A673 (cell line): ENCODE data around the gene ROR2. TPM values are rescaled to one million over a fixed set of nuclear protein-coding genes. Genes with fewer than 3 reads are reported as not detected.

ENCODE experiments used
- BruUV-seq: library from RNA; stranded (reverse); fragments of 400-500 nt; replicated peaks from 2 replicates; lab custom pipeline; 2021; lab: Mats Ljungman, UMichigan
- CTCF ChIA-PET: fragments of 300-600 bp; sonication (Branson Sonifier 250); formaldehyde crosslinking; loops from one replicate; lab custom pipeline; 2022; ENCODE audit warnings: antibody characterized with exemption; lab: Charles Lee
- POLR2A ChIA-PET: fragments of 300-600 bp; sonication (Branson Sonifier 250); formaldehyde crosslinking; loops from one replicate; lab custom pipeline; 2022; ENCODE audit warnings: antibody characterized with exemption; ENCODE audit not compliant: low non-redundant PET; lab: Charles Lee
- DNase-seq: peaks from one replicate; pipeline ENCODE4 v3.0.0-alpha.2; 2015; ENCODE audit warnings: low spot score
- H3K27ac ChIP-seq: fragments of 200-600 bp; sonication (generic); 2 replicates; pipeline ENCODE4 v1.5.1; 2016; ENCODE audit warnings: mixed run types, low read depth, mild to moderate bottlenecking, mixed read lengths, antibody characterized with exemption, low read length; ENCODE audit not compliant: poor library complexity, severe bottlenecking
- H3K27me3 ChIP-seq: fragments of 200-600 bp; sonication (generic); replicated peaks from 2 replicates; pipeline ENCODE4 v1.6.1; 2017; ENCODE audit warnings: mixed run types, low read depth, mild to moderate bottlenecking, mixed read lengths, antibody characterized with exemption, low read length; ENCODE audit not compliant: insufficient read depth, poor library complexity
- H3K36me3 ChIP-seq: fragments of 200-600 bp; sonication (generic); 2 replicates; pipeline ENCODE4 v1.6.1; 2016; ENCODE audit warnings: mixed run types, mild to moderate bottlenecking, mixed read lengths, antibody characterized with exemption, low read length; ENCODE audit not compliant: insufficient read depth, poor library complexity, severe bottlenecking
- H3K4me1 ChIP-seq: fragments of 200-600 bp; sonication (generic); 2 replicates; pipeline ENCODE4 v1.6.1; 2017; ENCODE audit warnings: mixed run types, mild to moderate bottlenecking, mixed read lengths, antibody characterized with exemption, low read length; ENCODE audit not compliant: insufficient read depth, poor library complexity, severe bottlenecking
- H3K4me3 ChIP-seq: fragments of 200-600 bp; sonication (generic); 2 replicates; pipeline ENCODE4 v1.5.1; 2016; ENCODE audit warnings: low read depth, mixed run types, mild to moderate bottlenecking, mixed read lengths, low read length; ENCODE audit not compliant: poor library complexity, severe bottlenecking
- H3K9me3 ChIP-seq: fragments of 200-600 bp; sonication (generic); 2 replicates; pipeline ENCODE4 v1.6.1; 2016; ENCODE audit warnings: mixed run types, low read depth, mild to moderate bottlenecking, mixed read lengths, antibody characterized with exemption, low read length; ENCODE audit not compliant: poor library complexity, severe bottlenecking
- EZH2 ChIP-seq: fragments of 200-600 bp; sonication (generic); IDR thresholded peaks from 2 replicates; pipeline ENCODE4 v1.6.1; 2017; ENCODE audit warnings: borderline replicate concordance, low read depth, mild to moderate bottlenecking, mixed read lengths, antibody characterized with exemption, low read length; ENCODE audit not compliant: poor library complexity, severe bottlenecking
- intact Hi-C: fragments of 100-400 bp; cut with micrococcal nuclease; formaldehyde crosslinking; loops from one replicate; pipeline ENCODE4 v1.10.0; 2022; ENCODE audit not compliant: unreplicated experiment
- total RNA-seq: library from RNA; stranded (reverse); gene quantifications from 2 replicates; pipeline ENCODE4 v1.2.3, GENCODE V29; 2021
- TF ChIP-seq, protein P1 (sequence below): fragments of 300-800, 200-600 bp; sonication (generic); conservative IDR thresholded peaks from 2 replicates; pipeline ENCODE4 v1.5.1; 2017; ENCODE audit warnings: low read depth, mild to moderate bottlenecking, antibody characterized with exemption, low read length, moderate library complexity, mixed read lengths

ROR2 gene
- total RNA-seq, 1 experiment from 2014 or later, result 12.3 TPM

DNA sequence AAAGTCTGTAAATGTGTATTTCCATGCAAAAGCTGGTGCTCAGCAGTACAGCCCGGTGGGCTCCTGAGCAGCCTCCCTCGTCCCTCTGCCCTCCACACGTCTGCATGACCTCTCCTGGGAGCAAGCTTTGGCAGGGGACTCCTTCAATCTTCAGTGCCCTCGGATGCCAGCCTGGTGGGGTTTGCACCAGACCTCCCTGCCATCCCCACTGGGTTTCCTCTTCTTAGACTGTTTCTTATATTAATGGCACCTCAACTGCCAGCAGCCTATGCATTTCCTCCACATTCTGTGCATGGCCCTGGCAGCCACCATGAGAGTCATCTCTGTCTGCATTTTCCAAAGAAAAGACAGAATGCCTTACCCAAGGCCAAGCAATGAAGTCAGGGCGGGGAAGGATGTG is 108.4 kb downstream of the ROR2 start:
- CTCF ChIA-PET, result no interaction called here
- H3K36me3 ChIP-seq, result no peaks in the 10 kb centered on the region
- DNase-seq, result no peak
- no peak overlapping the region for H3K27ac ChIP-seq
- no peak overlapping the region for H3K4me3 ChIP-seq
- POLR2A ChIA-PET, result no interaction called here
- no TSS peak for BruUV-seq
- peaks cover 35% of the 10 kb centered on the region for H3K4me1 ChIP-seq
- intact Hi-C loops, result no loop called here
- H3K27me3 ChIP-seq, result no peaks in the 10 kb centered on the region
- no peak for TF ChIP-seq EZH2
- no peaks in the 10 kb centered on the region for H3K9me3 ChIP-seq

DNA sequence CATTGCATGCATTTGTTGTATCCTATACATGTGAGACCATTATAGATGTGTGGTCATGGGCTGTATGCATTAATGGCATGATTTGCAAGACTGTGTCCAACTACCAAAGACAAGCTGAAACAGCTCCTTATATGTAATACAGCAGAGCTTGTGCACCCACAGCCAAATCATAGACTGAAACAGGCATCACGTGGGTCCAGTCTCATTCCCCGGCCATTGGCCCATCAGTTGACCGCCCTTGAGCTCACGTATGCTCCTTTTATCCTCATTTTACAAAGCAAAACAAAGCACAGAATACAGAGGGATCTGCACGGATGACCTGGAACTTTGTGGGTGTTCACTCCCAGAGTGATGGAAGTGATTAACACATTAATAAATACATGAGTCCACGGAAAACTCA is 109.1 kb downstream of the ROR2 start:
- H3K4me1 ChIP-seq, result peaks cover 37% of the 10 kb centered on the region
- no peaks in the 10 kb centered on the region for H3K9me3 ChIP-seq
- TF ChIP-seq EZH2, result no peak
- TF ChIP-seq, protein P1, sequence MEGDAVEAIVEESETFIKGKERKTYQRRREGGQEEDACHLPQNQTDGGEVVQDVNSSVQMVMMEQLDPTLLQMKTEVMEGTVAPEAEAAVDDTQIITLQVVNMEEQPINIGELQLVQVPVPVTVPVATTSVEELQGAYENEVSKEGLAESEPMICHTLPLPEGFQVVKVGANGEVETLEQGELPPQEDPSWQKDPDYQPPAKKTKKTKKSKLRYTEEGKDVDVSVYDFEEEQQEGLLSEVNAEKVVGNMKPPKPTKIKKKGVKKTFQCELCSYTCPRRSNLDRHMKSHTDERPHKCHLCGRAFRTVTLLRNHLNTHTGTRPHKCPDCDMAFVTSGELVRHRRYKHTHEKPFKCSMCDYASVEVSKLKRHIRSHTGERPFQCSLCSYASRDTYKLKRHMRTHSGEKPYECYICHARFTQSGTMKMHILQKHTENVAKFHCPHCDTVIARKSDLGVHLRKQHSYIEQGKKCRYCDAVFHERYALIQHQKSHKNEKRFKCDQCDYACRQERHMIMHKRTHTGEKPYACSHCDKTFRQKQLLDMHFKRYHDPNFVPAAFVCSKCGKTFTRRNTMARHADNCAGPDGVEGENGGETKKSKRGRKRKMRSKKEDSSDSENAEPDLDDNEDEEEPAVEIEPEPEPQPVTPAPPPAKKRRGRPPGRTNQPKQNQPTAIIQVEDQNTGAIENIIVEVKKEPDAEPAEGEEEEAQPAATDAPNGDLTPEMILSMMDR, result no peak
- ChIA-PET POLR2A (no interaction called here), CTCF (no interaction called here)
- H3K4me3 ChIP-seq, result no peak overlapping the region
- no peaks in the 10 kb centered on the region for H3K36me3 ChIP-seq
- DNase-seq, result no peak
- no TSS peak for BruUV-seq
- intact Hi-C loops, result no loop called here
- no peak overlapping the region for H3K27ac ChIP-seq
- H3K27me3 ChIP-seq, result no peaks in the 10 kb centered on the region

DNA sequence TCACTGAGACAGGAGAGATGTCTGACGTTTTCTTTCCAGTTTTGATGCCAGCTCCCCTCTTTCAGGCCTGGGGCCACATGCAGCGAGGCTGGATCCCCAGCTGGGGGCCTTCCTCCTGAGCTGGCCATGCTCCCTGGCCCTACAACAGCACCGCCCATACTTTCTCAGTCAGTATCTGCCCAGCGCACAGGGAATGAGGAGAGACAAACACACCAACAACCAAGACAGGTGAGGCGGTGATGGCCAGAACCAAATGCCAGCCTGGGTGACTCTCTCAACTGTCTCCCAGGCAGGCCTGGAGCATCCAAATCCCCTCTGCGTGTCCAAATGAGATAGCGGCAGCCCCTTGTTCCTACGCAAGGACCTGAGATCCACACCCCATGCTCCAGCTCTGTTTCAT is 109.6 kb downstream of the ROR2 start:
- DNase-seq, result no peak
- TF ChIP-seq EZH2, result no peak
- TF ChIP-seq, protein P1, result no peak
- Histone ChIP-seq H3K27me3 (no peaks in the 10 kb centered on the region), H3K27ac (no peak overlapping the region), H3K4me3 (no peak overlapping the region), H3K36me3 (no peaks in the 10 kb centered on the region), H3K4me1 (peaks cover 37% of the 10 kb centered on the region), H3K9me3 (no peaks in the 10 kb centered on the region)
- ChIA-PET POLR2A (no interaction called here), CTCF (no interaction called here)
- BruUV-seq, result no TSS peak
- intact Hi-C loops, result no loop called here

DNA sequence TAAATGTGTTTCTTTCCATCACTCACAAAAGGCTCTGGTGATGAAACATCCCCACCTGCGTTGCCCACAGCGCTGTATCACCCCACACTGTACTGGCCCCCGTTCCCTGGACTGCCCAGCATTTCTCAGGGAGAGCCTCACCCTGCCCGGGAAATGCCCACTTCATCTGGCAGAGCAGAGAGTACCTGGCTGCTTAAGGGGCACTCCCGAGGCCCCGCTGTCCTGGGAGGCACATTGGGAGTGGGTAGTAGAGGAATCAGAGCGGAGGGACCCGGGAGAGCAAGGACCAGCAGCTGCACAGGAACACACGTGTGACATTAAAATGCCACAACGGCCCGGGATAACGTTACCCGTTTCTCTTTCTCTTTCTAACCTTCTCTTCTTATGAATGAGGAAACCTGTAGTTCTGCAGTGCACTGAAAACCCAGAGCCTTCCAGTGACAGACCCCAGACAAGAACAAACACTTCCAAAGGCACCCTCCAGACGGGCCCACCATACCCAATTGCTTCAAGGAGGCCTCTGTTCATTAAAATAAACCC is 110.0 kb downstream of the ROR2 start:
- Histone ChIP-seq H3K4me1 (peaks cover 37% of the 10 kb centered on the region), H3K27ac (no peak overlapping the region), H3K27me3 (no peaks in the 10 kb centered on the region), H3K9me3 (no peaks in the 10 kb centered on the region), H3K36me3 (no peaks in the 10 kb centered on the region), H3K4me3 (no peak overlapping the region)
- ChIA-PET CTCF (no interaction called here), POLR2A (no interaction called here)
- intact Hi-C loops, result no loop called here
- TF ChIP-seq, protein P1, result no peak
- TF ChIP-seq EZH2, result no peak
- BruUV-seq, result no TSS peak
- no peak for DNase-seq
